GM18507 (cell line): ENCODE measurements around the gene ARTN.

ENCODE experiments used
- DNase-seq: peaks from one replicate; pipeline ENCODE4 v3.0.0; 2011; ENCODE audit warnings: low read depth; ENCODE audit not compliant: insufficient read length; ENCODE audit errors: extremely low spot score
- FAIRE-seq: peaks from 2 replicates; lab custom pipeline; 2011; peaks lifted over from hg19 to GRCh38; lab: Jason Lieb, UNC

The ARTN gene

GRCh38 chr1:43945674-43946235 lies 12.2 kb downstream of the ARTN start:
- no peak for DNase-seq
- peak; percentile 18 for FAIRE-seq

DNA sequence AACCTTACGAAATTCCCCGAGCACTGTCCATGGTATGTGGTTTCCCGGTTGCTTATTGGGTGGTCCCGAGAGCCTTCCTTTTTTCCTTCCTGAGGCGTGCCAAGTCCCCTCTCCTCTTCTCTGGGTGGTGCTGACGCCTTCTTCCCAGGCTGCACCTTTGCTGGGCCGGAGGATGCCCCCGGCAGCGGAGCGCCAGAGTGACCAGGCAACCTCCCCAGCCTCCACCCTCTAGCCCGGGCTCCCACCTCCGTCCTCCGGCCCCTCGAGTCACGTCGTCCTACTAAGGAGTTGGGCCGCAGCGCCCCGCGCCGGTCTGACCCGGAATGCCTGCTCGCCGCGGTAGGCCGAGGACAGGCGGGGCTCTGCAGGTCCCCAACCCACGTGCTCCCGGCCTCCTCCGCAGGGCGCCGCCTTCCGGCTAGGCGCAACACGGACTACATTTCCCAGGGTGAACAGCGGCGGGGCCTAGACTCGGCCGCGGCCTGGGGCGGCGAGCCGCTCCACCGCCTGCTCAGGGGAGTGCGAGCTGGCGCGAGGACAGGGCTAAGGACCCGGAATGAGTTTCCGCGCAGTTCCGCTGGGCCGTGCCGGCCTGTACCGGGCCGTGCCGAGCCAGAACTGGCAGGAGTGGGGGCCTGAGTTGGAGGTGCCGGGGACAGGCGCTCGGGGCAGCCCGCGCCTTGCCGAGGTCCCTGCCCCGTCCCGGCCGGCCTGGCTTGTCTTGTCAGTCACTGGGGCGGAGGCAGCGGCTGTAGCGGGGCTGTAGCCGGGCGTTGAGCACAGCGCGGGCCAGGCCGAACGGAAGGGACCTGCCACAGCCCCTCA lies 12.8 kb downstream of the ARTN start, which contains the start of gene IPO13:
Gene IPO13 (plus strand): TSS at position 715 of the 825 bp plus-strand sequence. CDS start 651 bp downstream, outside the sequence.
- DNase-seq (peak; percentile 98), FAIRE-seq (peak; percentile 97)

DNA sequence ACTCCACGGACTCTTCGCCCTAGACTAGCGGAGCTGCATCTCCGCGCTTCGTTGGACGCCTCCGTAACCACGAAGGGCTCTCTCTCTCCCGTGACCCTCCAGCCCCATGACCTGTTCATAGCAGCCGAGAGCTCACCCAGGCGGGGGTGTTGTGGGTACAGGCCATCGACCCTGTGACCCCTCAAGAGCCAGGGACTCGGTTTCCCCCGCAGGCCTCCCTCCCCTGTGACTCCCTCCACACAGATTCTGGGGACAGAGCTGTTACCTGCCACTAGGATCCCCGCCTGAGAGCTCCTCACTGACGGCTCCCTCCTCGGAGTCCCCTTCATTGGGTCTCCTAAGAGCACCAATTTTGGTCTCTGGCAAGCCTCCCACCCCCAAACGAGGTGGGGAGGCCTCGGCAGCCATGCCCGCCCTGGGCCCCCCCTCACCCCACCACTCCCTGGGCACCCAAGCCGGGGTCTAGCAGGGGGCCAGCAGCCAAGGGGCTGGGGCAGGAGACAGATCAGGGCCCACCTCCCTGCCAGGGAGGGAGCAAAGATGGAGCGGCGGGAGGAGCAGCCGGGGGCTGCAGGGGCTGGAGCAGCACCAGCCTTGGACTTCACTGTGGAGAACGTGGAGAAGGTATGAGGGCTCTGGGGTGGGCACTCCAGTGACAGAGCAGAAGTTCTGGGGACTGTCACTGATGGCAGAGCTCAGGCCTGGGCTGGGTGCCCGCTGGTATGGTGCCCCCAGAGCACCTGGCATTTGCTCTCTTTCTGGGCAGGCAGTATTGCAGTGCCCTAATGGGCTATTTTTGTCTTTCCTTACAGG lies 13.7 kb downstream of the ARTN start:
- no peak for FAIRE-seq
- no peak for DNase-seq

- no peak for DNase-seq
- no peak for FAIRE-seq
Observed at GRCh38 chr1:43947874-43948437, 14.4 kb downstream of the ARTN start.

DNA sequence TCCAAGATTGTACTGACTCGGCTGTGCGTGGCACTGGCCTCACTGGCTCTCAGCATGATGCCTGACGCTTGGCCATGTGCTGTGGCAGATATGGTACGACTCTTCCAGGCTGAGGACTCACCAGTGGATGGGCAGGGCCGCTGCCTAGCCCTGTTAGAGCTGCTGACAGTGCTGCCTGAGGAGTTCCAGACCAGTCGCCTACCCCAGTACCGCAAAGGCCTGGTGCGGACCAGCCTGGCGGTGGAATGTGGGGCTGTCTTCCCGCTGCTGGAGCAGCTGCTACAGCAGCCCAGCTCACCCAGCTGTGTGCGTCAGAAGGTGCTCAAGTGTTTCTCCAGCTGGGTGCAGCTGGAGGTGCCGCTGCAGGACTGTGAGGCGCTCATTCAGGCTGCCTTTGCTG lies 16.1 kb downstream of the ARTN start:
- FAIRE-seq: no peak
- no peak for DNase-seq

GRCh38 chr1:43951021-43951985 lies 17.7 kb downstream of the ARTN start:
- FAIRE-seq (no peak), DNase-seq (no peak)

DNA sequence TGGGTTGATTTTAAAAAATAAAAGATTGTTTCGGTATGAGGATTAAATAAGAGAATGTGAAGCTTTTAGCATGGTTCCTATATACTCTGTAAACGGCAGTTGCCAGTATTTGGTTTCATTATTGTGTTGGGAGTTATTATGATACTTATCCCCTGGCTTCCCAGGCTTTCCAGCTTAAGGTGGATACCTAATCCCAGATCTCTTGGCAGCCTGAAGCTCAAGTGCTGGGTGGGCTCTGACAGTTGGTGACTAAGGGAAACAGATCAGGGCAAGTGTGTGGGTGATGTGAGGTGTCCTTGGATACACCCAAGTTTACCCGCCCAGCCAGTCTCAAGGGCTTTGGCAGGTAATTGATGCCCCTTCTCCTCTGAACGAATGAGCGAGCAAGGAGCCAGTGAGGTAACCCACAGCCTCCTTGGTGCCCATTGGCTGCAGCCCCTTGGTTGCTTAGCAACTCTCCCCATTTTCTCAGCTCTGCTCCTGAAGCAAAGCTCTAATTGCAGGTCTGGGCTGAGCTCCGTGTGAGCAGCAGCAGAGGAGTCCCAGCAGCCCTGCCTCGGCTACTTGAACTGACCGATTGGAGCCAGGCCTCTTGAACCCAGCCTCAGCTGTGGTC lies 19.2 kb downstream of the ARTN start:
- DNase-seq: no peak

DNA sequence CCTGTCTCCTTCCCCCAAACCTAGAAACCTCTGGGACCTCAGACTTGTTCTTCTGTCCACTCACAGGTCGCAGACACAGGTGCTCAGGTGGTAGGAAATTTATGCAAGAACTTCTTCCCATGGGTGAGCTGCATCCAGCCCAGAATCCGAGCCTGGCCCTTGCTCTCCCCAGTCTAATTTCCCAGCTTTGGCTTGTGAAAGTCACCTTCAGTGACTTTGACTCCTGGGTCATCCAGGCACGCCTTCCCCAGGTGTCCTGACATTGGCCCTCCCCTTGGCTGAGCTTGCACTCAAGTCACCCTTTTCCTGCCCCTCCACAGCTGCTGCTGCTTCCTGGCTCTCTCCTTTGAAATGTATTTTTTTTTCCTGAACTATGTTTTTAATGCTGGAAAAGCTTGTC lies 19.8 kb downstream of the ARTN start:
- FAIRE-seq: no peak
- no peak for DNase-seq

More for the DNA sequence above, 19.2 kb downstream of the ARTN start:
- no peak for FAIRE-seq

GRCh38 chr1:43954036-43954435 lies 20.4 kb downstream of the ARTN start:
- DNase-seq: no peak
- FAIRE-seq: no peak

DNA sequence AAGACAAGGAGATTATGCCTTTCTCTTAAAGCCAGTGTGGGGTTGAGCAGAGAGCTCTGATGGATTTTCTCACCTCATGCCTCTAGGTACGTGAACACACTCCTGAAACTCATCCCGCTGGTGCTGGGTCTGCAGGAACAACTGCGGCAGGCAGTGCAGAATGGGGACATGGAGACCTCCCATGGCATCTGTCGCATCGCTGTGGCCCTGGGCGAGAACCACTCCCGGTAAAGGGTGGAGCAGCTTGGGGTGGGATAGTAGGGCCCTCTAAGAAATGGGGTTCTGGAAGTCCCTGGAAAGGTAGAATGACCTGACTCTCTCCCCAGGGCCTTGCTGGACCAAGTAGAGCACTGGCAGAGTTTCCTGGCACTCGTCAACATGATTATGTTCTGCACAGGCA lies 22.6 kb downstream of the ARTN start:
- DNase-seq (no peak), FAIRE-seq (no peak)

GRCh38 chr1:43957407-43958040 lies 23.9 kb downstream of the ARTN start:
- no peak for FAIRE-seq
- DNase-seq: no peak

GRCh38 chr1:43958351-43959255 lies 25.0 kb downstream of the ARTN start:
- FAIRE-seq: no peak
- DNase-seq: no peak

- FAIRE-seq: no peak
- DNase-seq: no peak
Observed at GRCh38 chr1:43960798-43961197, 27.2 kb downstream of the ARTN start.

DNA sequence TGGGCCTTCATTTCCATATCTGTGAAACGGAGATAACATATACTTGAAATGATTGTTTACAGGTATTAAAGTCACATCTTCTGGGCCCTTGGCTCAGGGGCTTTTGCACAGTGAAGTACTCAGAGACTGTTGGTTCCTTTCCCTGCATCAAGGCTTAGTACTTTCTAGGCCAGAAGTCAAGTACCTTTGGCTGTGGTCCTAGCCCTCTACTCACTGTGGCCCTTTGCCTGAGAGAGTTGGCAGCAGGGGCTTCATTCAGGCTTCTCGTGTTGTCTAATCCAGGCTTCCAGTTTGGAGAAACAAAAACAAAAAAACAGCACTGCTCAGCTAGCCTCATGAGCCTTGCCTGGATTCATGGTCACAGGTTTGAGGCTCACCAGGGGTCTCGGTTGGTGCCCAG lies 28.1 kb downstream of the ARTN start:
- FAIRE-seq (no peak), DNase-seq (no peak)

GRCh38 chr1:43962324-43962723 lies 28.7 kb downstream of the ARTN start:
- DNase-seq (no peak), FAIRE-seq (no peak)

DNA sequence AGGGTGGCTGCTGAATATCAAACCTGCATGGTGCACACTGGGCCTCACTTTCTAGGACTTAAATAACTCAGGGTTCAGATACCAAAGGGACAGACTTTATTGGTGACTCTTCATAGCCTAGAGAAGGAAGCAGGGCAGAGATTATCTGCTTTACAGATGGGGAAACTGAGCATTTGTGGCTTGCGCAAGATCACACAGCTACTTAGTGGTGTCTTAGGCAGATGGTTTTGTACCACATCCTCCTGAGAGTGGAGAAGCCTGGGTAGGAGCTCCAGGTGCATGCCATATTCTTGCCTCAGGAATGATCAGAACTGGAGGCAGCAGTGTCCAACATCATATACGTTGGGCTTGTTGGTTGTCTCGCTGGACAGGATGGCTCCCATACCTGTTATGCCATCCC lies 29.4 kb downstream of the ARTN start:
- DNase-seq (no peak), FAIRE-seq (no peak)

DNA sequence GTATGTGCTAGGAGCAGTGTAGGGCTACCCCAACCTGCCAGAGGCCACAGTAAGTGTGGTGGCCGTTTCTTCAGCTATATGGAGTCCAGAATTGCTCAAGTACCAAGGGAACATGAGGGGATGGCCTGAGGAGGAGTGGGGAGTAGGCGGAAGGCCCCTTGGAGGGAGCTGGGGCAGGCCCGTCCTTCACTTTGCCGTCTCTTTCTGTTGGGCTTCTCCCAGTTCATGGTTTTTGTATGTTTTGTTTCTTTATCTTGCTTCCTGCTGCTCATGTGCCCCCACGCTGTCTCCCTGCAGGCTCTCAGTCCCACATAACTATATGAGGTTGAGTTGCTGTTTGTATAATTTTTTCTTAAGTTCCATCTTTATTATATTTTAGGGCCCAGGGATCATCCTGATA lies 30.3 kb downstream of the ARTN start:
- FAIRE-seq: no peak
- no peak for DNase-seq
